Measurements from ENCODE around the gene DNMT3A.

The DNMT3A gene

GRCh38 chr2:25363733-25364132 lies 22.0 kb upstream of the DNMT3A start:
- no peak for DNase-seq (ENCODE audit: extremely low spot score)
- ChIA-PET CTCF (no interaction called here), POLR2A (no interaction called here)
- TF ChIP-seq BHLHE40 (IDR thresholded peaks at IDR 0.05; ENCODE audit: borderline replicate concordance) (no peak), L3MBTL2 (conservative IDR thresholded peaks at IDR 0.05) (no peak), FOXM1 (IDR thresholded peaks at IDR 0.05; ENCODE audit: borderline replicate concordance) (no peak), FOXK2 (IDR thresholded peaks at IDR 0.05) (no peak), SP1 (IDR thresholded peaks at IDR 0.05) (no peak), ZNF384 (IDR thresholded peaks at IDR 0.05) (no peak)

DNA sequence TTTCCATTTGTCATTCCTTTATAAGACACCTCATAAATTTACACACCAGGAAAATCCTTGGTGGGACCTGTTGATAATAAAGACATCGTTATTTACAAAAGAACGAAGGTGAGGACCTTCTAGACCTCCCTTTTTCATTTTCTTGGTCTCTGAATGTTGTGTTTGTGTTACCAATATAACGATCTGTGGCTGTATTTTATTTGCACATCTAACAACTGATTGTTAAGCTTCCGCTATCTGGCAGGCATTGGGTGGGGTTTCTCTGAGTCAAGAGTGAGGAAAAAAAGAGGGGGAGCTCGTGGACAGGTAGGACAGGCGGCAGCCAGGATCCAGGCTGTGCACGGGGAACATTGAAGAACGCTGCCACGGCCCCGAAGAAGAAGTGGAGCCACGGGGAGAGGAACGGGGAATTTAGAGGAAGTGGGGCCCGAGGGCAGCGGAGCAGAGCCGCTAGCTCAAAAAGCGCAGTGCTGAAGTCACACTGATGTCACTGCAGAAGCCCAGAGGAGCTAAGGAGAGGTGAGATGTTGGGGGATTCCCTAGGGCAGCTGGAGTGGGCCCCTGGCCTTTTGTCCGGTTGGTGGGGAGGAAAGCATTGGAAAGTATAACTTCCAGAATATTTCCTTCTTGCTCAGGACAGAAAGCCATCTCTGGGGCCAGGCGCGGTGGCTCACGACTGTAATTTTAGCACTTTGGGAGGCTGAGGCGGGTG lies 20.9 kb upstream of the DNMT3A start:
- no peak for DNase-seq (ENCODE audit: extremely low spot score)
- no peak for TF ChIP-seq FOXM1 (IDR thresholded peaks at IDR 0.05; ENCODE audit: borderline replicate concordance)
- no peak for TF ChIP-seq LEF1 (IDR thresholded peaks at IDR 0.05; ENCODE audit: borderline replicate concordance)
- TF ChIP-seq L3MBTL2 (conservative IDR thresholded peaks at IDR 0.05): no peak
- no peak for TF ChIP-seq BHLHE40 (IDR thresholded peaks at IDR 0.05; ENCODE audit: borderline replicate concordance)
- TF ChIP-seq TARDBP (IDR thresholded peaks at IDR 0.05): no peak
- no peak for TF ChIP-seq ZNF384 (IDR thresholded peaks at IDR 0.05)
- no peak for TF ChIP-seq HDGF (IDR thresholded peaks at IDR 0.05; ENCODE audit: borderline replicate concordance)
- TF ChIP-seq, protein P1, sequence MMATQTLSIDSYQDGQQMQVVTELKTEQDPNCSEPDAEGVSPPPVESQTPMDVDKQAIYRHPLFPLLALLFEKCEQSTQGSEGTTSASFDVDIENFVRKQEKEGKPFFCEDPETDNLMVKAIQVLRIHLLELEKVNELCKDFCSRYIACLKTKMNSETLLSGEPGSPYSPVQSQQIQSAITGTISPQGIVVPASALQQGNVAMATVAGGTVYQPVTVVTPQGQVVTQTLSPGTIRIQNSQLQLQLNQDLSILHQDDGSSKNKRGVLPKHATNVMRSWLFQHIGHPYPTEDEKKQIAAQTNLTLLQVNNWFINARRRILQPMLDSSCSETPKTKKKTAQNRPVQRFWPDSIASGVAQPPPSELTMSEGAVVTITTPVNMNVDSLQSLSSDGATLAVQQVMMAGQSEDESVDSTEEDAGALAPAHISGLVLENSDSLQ (IDR thresholded peaks at IDR 0.05): no peak; the same call in 1 of the 2 replicates
- TF ChIP-seq ARNT (IDR thresholded peaks at IDR 0.05): no peak
- TF ChIP-seq SUZ12 (IDR thresholded peaks at IDR 0.05): no peak
- no peak for TF ChIP-seq SP1 (IDR thresholded peaks at IDR 0.05)
- TF ChIP-seq CTBP1 (IDR thresholded peaks at IDR 0.05; ENCODE audit: borderline replicate concordance): no peak
- TF ChIP-seq NFRKB (IDR thresholded peaks at IDR 0.05): no peak
- no peak for TF ChIP-seq ELF4 (IDR thresholded peaks at IDR 0.05)
- ChIA-PET POLR2A (interaction anchor here (0.7 to 1.7 kb wide), 8 partner anchors 10 to 111 kb away, joined by 3 to 6 read pairs (median 4); no protein-coding TSS in a partner anchor), CTCF (interaction anchor here (0.5 to 1.7 kb wide), 24 partner anchors 9 to 1284 kb away, joined by 3 to 17 read pairs (median 4); no protein-coding TSS in a partner anchor)

- ChIA-PET POLR2A (interaction anchor here (1.0 to 1.7 kb wide), 7 partner anchors 11 to 112 kb away, joined by 3 to 6 read pairs (median 4); no protein-coding TSS in a partner anchor), CTCF (interaction anchor here (0.5 to 1.7 kb wide), 24 partner anchors 9 to 1284 kb away, joined by 3 to 17 read pairs (median 4); no protein-coding TSS in a partner anchor)
- no peak for TF ChIP-seq L3MBTL2 (conservative IDR thresholded peaks at IDR 0.05)
- TF ChIP-seq, protein P1 (IDR thresholded peaks at IDR 0.05): peak; percentile 54
- peak; percentile 94 for DNase-seq (ENCODE audit: extremely low spot score)
Observed at GRCh38 chr2:25362049-25362433, 20.3 kb upstream of the DNMT3A start.

DNA sequence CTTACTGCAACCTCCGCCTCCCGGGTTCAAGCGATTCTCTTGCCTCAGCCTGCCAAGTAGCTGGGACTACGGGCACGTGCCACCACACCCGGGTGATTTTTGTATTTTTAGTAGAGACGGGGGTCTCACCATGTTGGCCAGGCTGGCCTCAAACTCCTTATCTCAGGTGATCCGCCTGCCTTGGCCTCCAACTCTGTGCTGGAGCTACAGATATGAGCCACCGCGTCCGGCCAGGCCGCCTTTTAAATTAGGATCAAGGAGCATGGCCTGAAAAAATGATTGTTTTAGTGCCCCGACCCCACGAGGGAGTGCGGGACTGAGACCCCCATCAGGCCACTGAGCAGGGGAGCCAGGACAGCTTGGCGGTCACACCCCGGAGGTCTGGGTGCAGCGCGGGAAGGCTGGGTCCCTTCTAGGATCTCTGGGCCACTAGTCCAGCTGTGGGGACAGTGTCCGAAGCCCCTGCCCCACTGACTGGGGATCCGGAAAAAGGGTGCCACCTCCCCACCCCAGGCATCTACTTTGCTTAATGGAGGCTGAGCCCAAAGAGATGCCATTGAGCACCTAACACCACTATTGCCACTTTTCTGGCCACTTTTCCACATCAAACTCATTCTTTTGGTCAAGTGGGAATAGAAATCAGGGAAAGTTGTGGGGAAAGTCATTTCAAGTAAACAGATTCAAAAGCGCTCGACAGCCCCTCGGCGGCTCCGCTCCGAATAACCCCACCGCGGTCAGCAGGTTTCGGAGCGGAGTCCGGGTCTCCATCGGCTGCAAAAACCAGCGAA lies 19.7 kb upstream of the DNMT3A start:
- ChIA-PET POLR2A (interaction anchor here (1.0 to 1.7 kb wide), 6 partner anchors 11 to 112 kb away, joined by 3 to 6 read pairs (median 4); no protein-coding TSS in a partner anchor), CTCF (interaction anchor here (0.7 to 1.7 kb wide), 19 partner anchors 8 to 987 kb away, joined by 3 to 17 read pairs (median 5); no protein-coding TSS in a partner anchor)
- TF ChIP-seq CTBP1 (IDR thresholded peaks at IDR 0.05; ENCODE audit: borderline replicate concordance) (no peak), L3MBTL2 (conservative IDR thresholded peaks at IDR 0.05) (no peak), SUZ12 (IDR thresholded peaks at IDR 0.05) (no peak), BHLHE40 (IDR thresholded peaks at IDR 0.05; ENCODE audit: borderline replicate concordance) (no peak), ELF4 (IDR thresholded peaks at IDR 0.05) (no peak), SP1 (IDR thresholded peaks at IDR 0.05) (no peak), NFRKB (IDR thresholded peaks at IDR 0.05) (no peak), FOXA1 (IDR thresholded peaks at IDR 0.05) (no peak), TARDBP (IDR thresholded peaks at IDR 0.05) (no peak), FOXM1 (IDR thresholded peaks at IDR 0.05; ENCODE audit: borderline replicate concordance) (no peak), ARNT (IDR thresholded peaks at IDR 0.05) (no peak), FOXK2 (IDR thresholded peaks at IDR 0.05) (no peak), ZNF384 (IDR thresholded peaks at IDR 0.05) (no peak), HDGF (IDR thresholded peaks at IDR 0.05; ENCODE audit: borderline replicate concordance) (no peak), LEF1 (IDR thresholded peaks at IDR 0.05; ENCODE audit: borderline replicate concordance) (no peak)
- TF ChIP-seq, protein P1 (IDR thresholded peaks at IDR 0.05): no peak
- no peak for DNase-seq (ENCODE audit: extremely low spot score)

GRCh38 chr2:25358836-25359235 lies 17.1 kb upstream of the DNMT3A start:
- no peak for TF ChIP-seq LEF1 (IDR thresholded peaks at IDR 0.05; ENCODE audit: borderline replicate concordance)
- no peak for TF ChIP-seq NFRKB (IDR thresholded peaks at IDR 0.05)
- no peak for TF ChIP-seq SUZ12 (IDR thresholded peaks at IDR 0.05)
- no peak for TF ChIP-seq SP1 (IDR thresholded peaks at IDR 0.05)
- no peak for TF ChIP-seq FOXM1 (IDR thresholded peaks at IDR 0.05; ENCODE audit: borderline replicate concordance)
- no peak for TF ChIP-seq HDGF (IDR thresholded peaks at IDR 0.05; ENCODE audit: borderline replicate concordance)
- TF ChIP-seq L3MBTL2 (conservative IDR thresholded peaks at IDR 0.05): no peak
- TF ChIP-seq FOXK2 (IDR thresholded peaks at IDR 0.05): no peak
- no peak for TF ChIP-seq CTBP1 (IDR thresholded peaks at IDR 0.05; ENCODE audit: borderline replicate concordance)
- TF ChIP-seq FOXA1 (IDR thresholded peaks at IDR 0.05): no peak
- TF ChIP-seq ARNT (IDR thresholded peaks at IDR 0.05): no peak
- TF ChIP-seq, protein P1 (IDR thresholded peaks at IDR 0.05): no peak
- no peak for TF ChIP-seq TARDBP (IDR thresholded peaks at IDR 0.05)
- TF ChIP-seq ELF4 (IDR thresholded peaks at IDR 0.05): no peak
- no peak for TF ChIP-seq ZNF384 (IDR thresholded peaks at IDR 0.05)
- no peak for TF ChIP-seq BHLHE40 (IDR thresholded peaks at IDR 0.05; ENCODE audit: borderline replicate concordance)
- ChIA-PET POLR2A (no interaction called here), CTCF (no interaction called here)
- no peak for DNase-seq (ENCODE audit: extremely low spot score)

Measured in HEK293T (cell line).